ENCODE measurements around the gene MED8. TPM values are rescaled to one million over a fixed set of nuclear protein-coding genes. Genes with fewer than 3 reads are reported as not detected.

Gene MED8, protein sequence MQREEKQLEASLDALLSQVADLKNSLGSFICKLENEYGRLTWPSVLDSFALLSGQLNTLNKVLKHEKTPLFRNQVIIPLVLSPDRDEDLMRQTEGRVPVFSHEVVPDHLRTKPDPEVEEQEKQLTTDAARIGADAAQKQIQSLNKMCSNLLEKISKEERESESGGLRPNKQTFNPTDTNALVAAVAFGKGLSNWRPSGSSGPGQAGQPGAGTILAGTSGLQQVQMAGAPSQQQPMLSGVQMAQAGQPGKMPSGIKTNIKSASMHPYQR
- total RNA-seq, result 31.5 TPM

DNA sequence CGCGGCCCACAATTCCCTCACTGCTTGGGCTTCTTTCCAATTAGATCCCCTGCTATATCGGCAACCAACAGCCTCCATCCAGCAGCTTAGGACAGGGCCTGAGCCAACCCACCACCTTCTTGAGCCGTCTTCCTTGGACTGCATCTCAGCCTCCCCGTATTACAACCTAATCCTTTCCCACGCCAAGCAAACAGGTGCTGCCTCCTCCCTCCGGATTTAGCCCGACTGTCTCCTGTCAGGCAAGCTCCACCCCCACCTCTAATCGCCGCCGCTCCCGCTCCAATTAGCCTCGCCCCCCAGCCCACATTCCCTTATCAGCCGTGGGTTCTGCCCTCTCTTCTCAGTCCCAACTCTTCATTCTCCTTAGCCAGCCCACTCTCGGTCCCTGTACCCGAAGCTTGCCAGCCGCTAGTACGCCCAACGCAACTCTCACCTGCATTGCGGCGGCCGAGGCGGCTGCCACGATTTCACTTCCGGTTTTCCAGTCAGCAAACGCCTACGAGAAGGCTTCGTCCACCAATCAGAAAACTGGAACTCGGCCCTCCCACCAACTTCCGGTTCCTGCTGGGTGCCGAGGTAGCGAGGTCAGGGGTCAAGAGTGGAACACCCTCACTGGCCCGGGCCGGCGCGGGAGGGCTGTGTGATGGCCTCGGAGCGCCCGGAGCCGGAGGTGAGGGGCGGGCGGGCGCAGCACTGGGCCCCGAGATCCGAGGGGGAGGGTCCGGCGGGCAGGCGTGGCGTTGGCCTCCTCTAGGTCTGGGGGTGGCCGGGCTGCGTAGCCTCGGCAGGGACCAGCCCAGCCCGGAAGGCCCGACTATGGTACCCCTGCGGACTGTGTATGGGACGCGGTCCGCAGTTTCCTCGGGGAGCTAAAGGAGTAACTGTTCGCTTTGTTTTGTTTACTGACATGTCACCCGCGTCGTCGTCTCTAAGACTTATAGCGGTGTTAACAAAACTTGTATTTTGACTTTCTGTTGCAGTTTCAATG lies at the start of gene MED8, which contains the start of gene SZT2:
Gene MED8 (minus strand): TSS at position 475 of the 988 bp plus-strand sequence. CDS start 36 bp downstream, at position 439.
Gene SZT2 (plus strand): TSS at position 574 of the 988 bp plus-strand sequence. CDS start 70 bp downstream, at position 644.
- DNase-seq, result peak; percentile 82

DNA sequence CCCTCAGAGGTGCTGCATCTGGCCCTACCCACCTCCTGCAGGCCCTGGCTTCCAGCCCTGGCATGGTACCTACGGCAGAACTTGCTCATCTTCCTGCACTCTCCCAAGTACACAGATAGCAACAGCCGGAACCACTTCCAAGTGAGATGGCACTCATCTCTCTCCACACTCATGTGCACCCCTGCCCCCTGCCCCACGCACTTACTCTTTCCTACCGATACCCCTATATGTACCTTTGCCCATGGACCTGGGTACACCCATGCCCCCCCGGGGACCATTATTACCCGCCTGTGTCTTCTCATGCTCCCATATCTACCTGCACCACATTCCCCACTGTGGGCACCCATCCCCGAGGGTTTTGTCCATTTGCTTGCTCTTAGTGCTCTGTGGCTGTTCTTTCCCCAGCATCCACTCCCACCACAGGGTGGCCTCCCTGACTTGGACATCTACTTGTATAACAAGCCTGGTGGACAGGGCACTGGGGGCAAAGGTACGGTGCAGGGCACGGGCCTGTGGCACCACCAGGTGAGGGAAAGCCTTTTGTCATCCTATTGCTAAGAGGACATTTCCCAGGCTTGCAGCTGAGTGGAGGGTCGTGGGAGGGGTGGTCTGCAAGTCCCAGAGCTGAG lies 49.5 kb upstream of the MED8 start:
- DNase-seq, result no peak

DNA sequence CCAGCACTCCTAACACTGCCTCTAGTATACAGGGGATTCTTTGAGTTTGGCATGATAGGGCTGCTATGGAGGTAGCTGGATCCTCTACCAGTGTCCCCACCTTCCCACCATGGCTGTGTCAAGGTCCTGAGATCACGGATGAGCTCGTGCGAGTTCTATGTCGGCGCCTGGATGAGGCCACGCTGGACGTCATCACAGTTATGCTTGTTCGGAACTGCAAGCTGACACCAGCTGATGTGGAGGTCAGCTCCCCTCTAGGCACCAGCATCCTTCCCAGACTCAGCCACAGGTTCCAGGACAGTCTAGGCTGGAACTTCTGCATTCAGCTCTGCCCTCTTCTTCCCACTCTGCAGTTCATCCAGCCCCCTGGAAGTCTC lies 49.0 kb upstream of the MED8 start:
- DNase-seq, result no peak

DNA sequence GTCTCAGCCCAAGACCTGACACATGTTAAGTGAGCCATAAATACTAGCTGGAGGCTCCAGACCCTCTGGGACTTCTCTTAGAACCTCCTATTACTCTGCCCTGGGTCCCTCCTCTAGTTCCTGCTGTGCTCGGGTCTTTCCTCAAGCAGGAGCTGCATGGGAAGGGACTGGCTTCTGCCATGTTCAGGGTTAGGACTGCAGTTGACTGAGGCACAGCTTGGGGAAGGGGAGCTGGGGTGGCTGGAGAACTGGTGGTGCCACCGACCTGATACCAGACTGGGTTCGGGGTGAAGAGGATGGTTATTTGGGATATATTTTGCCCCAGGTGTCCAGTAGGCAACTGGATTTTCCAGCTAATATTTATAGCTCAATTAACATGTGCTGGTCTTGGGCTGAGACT lies 48.4 kb upstream of the MED8 start:
- DNase-seq, result no peak

DNA sequence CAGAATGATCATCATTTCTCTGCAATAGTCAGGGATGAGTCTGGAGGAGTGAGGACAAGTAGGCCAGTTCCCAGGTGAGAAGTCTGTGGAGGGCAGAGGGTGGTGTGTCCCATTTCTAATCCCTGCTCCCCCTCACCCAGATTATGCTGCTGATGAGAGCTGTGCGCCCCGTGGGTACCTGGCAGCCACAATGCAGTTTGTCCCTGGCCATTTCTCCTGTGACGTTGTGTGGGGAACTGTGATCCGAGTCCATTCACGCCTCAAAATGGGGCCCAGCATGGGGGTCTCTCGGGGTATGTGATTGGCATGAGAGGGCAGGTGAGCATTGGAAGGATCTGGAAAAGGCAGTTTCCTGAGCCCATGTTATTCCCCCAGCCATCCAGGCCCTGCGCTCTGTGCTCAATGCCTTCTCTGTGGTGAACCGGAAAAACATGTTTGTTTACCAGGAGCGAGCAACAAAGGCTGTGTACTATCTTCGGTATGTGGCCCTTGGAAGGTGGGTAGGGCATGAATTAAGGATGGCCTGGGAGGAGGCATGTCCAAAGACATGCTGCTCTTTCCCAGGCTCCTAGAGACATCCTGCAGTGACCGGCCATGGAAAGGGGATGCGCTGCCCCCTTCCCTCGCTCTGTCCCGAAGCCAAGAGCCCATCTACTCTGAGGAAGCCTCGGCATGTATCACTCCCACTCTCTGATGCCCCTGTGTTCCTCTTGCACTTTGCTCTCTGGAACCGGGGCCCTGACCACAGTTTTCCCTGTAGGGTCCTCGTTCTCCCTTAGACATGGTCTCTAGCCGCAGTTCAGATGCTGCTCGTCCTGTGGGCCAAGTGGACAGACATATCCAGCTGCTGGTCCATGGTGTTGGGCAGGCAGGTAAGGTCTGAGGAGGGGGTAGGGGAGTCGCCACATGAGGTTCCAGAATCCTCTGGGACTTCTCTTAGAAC lies 47.7 kb upstream of the MED8 start:
- DNase-seq, result no peak

DNA sequence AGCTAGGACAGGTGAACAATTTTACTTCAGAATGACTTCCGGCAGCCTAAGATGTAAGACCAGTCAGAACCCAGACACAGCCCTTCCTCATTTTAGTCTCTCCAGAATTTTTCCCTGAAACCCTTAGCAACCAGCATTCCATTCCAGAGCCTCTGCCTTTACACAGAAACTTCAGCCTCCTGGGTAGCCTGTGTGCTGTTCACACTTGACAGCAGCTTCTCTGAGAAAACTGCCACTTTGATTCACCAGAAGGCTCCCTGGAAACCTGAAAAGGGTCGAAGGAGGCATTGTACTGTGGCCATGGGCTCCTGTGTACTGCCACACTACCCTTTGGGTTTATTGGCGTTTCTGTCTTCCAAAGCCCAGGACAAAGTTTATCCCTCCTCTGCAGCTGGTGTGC lies 46.8 kb upstream of the MED8 start:
- no peak for DNase-seq

DNA sequence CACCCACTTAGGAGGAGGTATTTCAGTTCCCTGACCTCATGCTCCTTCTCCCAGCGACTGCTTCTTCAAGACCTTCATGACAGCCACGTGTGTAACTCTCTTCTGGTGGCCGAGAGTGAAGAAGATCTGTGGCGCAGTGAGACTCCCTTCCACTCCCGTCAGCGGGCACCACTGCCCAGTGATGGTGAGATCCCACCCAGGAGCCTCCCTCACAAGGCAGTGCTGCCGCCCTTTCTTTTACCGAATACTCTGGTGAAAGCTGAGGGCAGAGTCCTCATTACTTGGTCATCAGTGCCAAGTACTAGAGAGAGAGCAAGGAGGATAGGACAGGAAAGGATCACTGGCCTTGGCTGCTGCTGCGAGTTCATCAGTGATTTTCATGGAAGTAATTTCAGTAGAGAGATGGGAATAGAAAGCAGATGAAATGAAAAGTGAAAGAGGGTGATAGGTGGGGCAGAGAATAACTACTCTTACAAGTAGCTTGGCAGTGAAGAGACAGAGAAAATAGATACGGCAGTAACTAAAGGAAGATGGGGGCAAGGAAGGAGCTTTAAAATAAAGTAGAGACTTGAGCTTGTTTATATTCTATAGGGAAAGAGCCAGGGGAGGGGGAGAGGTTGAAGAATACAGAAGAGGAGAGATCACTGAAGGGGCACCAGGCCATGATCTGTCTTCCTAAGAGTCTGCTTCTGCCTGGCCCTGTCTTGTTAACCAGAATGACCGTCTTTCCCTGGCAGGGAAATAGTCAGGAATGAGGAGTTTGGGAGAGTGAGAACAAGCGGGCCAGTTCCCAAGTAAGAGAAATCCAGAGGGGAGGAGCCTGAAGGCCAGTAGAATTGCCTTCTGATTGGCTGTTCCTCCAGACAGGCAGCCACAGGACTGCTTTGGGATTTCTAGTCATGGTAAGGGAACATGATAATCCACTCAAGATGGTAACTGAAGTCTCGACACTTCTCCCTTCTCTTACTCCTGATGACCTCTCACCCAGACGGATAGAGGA lies 45.8 kb upstream of the MED8 start:
- DNase-seq, result peak; percentile 70

DNA sequence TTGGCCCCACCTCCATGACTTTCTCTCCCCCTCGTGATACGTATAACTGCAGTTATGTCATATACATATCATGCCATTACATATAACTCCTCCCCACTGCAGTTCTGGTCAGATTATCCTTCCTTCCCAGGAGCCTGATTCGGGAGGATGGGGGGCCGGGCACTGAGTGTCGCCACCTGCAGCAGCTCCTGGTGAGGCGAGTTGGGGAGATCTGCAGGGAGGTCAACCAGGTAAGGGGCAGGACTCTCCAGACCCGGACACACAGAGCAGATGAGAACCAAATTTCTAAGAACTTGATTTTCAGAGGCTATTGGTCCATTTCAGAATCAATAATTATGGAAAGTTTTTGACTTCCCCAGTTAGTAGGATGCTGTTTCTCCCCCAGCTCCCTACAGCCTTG lies 44.7 kb upstream of the MED8 start:
- DNase-seq, result no peak

DNA sequence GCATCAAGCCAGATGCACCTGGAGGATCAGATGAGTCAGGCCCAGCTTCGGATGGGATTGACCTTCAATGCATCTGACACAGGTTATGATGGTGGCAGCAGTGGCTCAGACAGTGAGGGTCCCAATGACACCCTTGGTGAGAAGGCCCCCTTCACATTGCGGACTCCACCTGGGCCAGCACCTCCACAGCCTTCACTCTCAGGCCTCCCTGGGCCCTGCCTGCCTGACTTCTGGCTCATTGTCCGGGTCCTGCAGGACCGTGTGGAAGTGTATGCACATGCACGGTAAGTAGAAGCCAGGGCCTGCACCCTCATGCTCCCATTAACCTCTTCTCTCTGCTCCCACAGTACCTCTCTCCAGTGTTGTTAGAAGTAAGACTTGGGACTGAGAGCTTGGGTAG lies 43.3 kb upstream of the MED8 start:
- DNase-seq, result no peak

DNA sequence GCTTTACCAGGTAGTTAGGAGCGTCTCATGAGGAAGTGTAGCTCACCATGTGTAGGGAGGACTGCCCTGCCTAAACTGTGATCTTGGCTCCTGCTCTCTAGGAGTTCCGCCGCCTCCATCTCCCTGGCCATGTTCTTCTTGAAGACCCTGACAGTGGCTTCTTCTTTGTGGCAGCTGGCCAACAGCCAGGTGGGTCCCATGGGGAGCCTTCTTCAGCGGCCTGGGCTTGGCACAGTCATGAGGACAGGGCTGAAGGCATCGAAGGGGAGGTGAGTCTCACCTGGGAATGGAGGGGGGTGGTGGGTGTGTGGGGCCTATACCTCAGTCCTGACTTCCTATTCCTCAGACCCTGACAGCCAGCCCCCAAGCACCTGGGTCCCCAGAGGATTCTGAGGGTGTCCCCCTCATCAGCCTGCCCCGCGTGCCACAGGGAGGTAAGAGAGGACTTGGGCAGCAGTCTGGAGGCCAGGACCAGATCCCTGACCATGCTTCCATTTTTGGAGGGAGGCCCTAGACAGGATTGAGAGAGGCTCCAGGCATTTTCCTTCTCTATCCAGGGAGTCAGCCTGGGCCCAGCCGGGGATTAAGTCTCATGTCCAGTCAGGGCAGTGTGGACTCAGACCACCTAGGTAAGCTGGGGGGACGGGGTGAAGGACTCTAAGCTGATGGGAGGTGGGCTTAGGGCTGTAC lies 42.7 kb upstream of the MED8 start:
- DNase-seq, result no peak

DNA sequence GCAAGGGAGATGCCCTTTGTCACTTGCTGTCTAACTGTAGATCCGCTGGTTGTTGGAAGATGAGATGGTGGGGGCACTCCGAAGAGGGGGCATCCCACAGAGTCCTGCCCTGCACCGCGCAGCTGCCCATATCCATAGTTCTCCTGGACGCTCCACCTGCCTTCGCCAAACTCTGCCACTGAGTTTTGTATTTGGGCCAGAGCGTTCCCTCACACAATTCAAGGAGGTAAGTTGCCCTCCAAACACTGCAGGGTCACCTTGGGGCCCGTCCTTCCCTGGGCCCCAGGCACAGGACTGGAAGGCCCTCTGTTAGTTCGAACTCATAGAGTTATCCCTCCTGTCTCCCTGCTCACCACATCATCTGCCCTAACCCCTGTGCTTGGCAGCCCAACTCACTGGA lies 42.1 kb upstream of the MED8 start:
- DNase-seq, result no peak

DNA sequence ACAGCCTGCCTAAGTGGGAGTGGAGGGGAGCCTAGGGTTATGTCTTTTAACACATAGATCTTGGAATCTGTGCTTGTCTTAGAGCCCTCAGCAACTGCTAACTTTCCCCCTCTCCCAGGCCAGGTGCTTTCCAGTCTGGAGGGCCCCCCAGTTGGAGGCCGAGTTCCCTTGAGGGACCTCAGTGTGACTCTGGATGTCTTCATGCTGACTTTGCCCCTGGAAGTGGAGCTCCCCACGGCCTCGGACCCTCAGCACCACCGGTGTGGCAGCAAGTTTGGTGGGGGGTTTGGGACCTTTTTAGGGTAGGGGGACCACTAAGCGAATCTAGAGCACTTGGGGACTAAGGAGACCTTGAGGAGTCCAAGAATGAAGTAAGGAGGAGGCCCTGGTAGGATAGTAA lies 41.2 kb upstream of the MED8 start:
- no peak for DNase-seq

DNA sequence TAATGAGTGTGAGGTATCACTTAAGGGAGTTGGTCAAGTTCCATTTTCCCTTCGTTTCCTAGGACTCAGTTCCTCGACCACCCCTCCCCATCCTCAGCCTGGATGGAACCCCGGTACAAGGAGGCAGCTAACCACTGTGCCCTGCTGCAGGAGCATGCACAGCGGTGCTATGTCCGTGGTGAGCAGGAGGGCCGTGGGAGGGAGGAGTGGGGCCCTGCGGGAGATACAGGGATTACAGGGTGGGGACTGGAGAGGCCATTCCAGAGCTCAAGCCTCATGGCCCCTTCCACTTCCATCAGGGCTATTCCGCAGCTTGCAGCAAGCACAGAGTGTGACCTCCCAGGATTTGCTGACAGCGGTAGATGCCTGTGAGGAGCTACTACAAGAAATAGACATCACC lies 38.3 kb upstream of the MED8 start:
- no peak for DNase-seq

DNA sequence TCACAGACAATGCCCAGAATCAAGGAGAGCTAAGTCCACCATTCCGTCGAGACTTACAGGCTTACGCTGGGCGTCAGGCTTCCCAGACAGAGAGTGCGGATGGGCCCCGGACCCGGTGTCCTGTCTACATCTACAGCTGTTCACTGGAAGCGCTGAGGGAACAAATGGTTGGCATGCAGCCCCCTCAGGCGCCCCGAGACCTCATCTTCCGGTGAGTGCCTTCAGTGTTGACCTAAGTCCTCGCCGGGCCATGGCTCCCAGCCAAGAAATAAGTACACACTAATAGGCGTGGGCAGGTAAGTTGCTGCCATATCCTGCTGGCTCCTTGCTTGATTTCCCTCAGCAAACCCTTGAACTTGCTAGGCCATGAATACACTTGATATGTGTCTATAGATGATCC lies 37.9 kb upstream of the MED8 start:
- DNase-seq, result no peak

DNA sequence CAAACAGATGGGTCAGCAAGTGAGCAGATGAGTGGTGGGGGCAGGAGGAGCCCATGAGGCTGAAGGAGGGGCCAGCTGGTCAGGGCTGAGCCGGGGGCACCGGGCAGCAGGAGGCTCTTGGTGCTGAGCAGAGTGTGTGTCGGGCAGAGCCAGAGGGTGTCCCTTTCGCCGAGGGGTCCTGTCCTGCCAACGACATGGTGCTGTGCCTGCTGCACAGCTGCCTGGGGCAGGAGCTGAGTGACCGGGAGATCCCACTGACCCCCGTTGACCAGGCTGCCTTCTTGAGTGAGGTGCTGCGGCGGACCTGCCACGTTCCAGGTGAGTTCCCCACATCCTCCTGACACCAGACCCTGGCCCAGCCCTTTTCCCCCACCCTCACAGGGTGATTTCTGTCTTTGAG lies 36.6 kb upstream of the MED8 start:
- DNase-seq, result no peak

DNA sequence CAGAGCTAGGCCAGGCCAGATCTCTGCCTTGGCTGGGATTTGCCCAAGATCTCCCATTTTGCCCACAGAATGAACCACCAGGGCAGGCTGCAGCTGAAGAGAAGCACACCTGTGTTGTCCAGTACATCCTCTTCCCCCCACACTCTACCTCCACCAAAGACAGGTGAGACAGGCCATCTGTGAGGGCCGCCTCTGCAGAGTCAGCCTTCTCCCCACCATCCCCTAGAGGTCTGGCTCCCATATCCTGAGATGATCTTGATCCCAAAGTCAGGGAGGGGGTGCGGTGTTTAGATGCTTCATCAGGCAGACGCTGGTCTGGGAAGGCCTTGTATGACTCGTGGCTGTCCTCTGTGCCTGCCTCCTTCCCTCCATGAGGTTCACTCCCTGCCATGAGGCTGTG lies 35.4 kb upstream of the MED8 start:
- no peak for DNase-seq

DNA sequence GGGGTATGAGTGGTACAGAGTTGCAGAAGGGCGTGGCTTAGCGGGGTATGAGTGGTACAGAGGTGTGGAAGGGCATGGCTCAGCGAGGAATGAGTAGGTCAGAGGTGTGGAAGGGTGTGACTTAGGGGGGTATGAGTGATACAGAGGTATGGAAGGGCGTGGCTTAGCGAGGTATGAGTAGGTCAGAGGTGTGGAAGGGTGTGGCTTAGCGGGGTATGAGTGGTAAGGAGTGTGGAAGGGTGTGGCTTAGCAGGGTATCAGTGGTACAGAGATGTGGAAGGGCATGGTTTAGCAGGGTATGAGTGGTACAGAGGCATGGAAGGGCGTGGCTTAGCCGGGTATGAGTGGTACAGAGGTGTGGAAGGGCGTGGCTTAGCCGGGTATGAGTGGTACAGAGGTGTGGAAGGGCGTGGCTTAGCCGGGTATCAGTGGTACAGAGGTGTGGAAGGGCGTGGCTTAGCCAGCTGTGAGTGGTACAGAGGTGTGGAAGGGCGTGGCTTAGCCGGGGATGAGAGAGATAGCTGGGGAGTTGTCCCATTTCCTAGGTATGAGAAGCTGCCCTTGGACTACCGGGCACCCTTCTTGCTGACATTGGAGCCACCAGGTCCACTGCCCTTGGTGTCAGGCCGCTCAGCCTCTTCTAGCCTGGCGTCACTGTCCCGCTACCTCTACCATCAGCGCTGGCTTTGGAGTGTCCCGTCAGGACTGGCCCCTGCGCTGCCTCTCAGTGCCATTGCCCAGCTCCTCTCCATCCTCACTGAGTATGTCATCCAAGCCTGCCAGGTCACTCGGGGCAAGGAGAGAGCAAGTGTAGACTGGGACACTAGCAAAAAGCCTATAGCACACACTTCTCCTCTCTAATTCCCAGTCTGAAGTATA lies 34.3 kb upstream of the MED8 start:
- no peak for DNase-seq

DNA sequence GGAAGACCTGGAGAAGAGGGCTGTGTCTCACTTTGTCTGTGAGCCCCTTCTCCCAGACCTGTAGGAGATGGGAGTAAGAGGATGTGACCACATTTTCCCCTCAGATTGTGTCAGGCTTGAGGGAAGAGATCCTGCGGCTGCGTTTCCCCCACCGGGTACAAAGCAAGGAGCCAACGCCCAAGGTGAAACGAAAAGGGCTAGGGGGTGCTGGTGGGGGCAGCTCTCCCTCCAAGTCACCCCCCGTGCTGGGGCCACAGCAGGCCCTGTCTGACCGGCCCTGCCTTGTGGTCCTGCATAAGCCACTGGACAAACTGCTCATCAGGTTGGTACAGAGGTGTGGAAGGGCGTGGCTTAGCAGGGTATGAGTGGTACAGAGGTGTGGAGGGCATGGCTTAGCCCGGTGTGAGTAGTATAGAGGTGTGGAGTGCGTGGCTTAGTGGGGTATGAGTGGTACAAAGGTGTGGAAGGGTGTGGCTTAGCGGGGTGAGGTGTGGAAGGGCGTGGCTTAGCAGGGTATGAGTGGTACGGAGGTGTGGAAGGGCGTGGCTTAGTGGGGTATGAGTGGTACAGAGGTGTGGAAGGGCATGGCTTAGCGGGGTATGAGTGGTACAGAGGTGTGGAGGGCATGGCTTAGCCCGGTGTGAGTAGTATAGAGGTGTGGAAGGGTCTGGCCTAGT lies 33.5 kb upstream of the MED8 start:
- no peak for DNase-seq
